Measurements from ENCODE around the gene PCDHGA4.
"Not testable (repeated sequence)": the region's sequence is repeated elsewhere in the genome, so short reads cannot be mapped to it uniquely, and the experiment has no call there.

Gene PCDHGA4

DNA sequence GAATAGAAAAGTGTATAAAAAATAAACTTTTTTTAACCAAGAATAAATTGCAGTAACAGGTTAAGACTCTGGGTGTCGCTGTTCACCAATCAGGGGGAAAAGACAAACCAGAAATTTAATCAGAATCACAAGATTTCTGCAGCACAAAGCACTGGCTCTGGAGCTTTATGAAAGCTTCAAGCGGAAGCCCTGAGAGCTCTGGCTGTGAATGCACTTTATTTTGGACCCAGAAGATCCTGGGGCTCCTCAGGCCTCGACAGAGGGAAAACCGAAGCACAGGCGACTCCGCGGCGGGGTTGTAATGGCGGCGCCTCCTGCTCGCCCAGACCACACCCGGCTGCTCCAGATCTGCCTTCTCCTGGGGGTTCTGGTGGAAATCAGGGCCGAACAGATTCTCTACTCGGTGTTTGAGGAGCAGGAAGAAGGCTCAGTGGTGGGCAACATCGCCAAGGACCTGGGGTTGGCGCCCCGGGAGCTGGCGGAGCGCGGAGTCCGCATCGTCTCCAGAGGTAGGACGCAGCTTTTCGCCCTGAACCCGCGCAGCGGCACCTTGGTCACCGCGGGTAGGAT lies at the start of gene PCDHGA4:
Gene PCDHGA4 (plus strand): TSS at position 122 of the 570 bp plus-strand sequence. CDS start 87 bp downstream, at position 209.
- DNase-seq: no peak

DNA sequence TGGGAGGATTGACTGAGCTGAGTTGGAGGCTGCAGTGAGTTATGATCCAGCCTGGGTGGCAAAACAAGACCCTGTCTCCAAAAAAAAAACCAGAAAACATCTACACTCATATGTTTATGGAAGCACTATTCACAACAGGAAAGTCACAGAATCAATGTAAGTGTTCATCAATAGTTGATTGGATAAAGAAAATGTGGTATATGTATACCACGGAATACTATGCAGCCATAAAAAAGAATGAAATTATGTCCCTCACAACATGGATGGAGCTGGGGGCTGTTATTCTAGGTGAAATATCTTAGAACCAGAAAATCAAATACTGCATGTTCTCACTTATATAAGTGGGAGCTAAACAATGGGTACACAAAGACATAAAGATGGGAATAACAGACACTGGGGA lies 48.2 kb upstream of the PCDHGA4 start:
- DNase-seq: no peak

GRCh38 chr5:141313711-141314110 lies 41.1 kb upstream of the PCDHGA4 start:
- DNase-seq: no peak

DNA sequence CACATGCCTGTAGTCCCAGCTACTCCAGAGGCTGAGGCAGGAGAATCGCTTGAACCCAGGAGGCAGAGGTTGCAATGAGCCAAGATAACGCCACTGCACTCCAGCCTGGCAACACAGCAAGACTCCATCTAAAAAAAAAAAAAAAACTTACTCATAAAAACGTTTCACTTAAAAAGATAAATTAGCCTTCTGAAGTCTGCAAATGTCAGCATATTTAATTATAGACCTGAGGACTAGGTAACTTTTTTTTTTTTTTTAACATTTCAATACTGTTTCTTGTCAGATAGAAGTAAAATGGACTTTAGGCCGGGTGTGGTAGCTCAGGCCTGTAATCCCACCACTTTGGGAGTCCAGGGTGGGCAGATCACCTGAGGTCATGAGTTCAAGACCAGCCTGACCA lies 37.9 kb upstream of the PCDHGA4 start:
- DNase-seq: not testable (repeated sequence)

- DNase-seq: no peak
Measured at GRCh38 chr5:141319202-141319601, 35.6 kb upstream of the PCDHGA4 start.

- no peak for DNase-seq
Measured at GRCh38 chr5:141319699-141320098, 35.1 kb upstream of the PCDHGA4 start.

GRCh38 chr5:141320225-141321169 lies 34.3 kb upstream of the PCDHGA4 start, which contains the start of gene TAF7:
TAF7 (minus strand) TSS chr5:141320784; CDS start chr5:141320044, 740 bp downstream.
- DNase-seq: peak; percentile 95

GRCh38 chr5:141322261-141322660 lies 32.6 kb upstream of the PCDHGA4 start:
- DNase-seq: no peak

DNA sequence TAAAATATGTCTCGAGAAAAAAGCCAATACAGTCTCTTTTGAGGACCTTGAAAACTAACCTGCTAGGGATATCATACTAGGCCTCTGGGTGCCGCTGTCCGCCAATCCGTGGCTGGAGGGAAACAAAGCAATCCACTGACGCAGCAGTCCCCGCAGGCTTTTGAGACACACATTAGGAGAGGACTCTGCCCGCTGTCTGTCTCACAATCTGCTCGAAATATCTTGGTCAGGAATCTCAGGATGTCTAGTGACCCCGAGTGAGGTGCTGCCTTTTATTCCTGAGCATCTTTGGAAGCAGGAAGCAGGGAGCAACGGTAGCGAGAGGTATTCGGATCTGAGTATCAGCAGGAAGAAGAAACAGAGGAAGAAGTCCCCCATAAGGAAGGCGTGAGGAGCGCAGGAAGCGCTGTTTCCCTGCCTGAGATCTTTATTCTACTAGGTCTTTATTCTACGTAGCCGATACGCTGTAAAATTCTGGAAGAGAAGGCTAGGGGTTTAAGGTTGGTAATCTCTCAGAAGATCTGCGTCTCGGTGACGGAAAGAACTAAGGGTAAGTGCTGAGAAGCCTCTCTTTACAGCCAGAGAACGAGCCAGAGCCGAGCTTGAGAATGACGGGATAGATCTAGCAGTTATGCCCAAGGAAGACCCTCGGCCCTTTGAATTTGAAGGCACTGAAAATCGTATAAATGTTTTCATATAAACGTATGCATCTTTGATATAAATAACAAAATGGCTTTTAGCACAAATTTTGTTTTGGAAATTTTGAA lies 28.6 kb upstream of the PCDHGA4 start:
- DNase-seq: peak; percentile 44

DNA sequence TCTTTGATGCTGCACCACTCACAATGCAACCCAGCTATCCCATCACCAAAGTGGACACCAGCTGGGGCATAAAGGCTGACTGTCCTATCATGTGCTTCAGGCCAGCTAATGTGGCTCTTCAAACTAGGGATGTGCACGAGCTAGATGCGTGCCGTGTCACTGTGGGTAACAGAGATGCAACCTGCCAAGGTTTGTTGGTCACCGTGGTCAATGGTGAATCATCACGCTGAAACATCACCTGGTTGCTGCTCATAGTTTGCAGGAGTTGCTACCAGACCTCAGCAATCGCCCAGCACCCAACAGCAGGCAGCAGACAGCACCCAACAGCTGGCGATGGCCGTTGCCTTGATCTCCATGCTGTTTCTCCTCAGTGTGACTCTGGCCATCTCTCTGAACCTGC lies 26.6 kb upstream of the PCDHGA4 start:
- no peak for DNase-seq

DNA sequence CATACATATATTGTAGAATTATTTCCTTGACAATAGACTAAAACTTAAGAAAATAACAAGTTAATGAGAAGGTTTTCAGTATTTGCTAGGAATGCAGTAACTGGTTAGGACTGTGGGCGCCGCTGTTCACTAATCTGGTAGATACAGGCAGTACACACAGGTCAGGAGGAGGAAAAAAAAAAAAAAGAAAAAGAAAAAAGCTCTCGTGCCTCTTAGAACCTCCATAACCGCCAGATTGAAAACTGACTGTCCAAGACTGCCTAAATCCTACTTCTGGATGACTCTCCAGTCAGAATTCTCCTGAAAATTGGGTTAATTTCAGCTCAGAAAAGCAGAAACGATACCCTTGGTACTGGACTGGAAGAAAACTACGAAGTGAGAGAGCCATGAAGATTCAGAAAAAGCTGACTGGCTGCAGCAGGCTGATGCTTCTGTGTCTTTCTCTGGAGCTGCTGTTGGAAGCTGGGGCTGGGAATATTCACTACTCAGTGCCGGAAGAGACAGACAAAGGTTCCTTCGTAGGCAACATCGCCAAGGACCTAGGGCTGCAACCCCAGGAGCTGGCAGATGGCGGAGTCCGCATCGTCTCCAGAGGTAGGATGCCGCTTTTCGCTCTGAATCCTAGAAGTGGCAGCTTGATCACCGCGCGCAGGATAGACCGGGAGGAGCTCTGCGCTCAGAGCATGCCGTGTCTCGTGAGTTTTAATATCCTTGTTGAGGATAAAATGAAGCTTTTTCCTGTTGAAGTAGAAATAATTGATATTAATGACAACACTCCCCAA lies 24.3 kb upstream of the PCDHGA4 start, which contains the start of gene PCDHGA1:
Gene PCDHGA1 (plus strand): TSS at position 216 of the 782 bp plus-strand sequence.
- no peak for DNase-seq

DNA sequence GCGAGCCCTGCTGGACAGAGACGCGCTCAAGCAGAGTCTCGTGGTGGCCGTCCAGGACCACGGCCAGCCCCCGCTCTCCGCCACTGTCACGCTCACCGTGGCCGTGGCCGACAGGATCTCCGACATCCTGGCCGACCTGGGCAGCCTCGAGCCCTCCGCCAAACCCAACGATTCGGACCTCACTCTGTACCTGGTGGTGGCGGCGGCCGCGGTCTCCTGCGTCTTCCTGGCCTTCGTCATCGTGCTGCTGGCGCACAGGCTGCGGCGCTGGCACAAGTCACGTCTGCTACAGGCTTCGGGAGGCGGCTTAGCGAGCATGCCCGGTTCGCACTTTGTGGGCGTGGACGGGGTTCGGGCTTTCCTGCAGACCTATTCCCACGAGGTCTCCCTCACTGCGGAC lies 22.2 kb upstream of the PCDHGA4 start:
- DNase-seq: not testable (repeated sequence)

- DNase-seq: peak; percentile 37
Measured at GRCh38 chr5:141338538-141339306, 16.1 kb upstream of the PCDHGA4 start, which contains the start of gene PCDHGA2. PCDHGA2 (plus strand) TSS chr5:141338760.

DNA sequence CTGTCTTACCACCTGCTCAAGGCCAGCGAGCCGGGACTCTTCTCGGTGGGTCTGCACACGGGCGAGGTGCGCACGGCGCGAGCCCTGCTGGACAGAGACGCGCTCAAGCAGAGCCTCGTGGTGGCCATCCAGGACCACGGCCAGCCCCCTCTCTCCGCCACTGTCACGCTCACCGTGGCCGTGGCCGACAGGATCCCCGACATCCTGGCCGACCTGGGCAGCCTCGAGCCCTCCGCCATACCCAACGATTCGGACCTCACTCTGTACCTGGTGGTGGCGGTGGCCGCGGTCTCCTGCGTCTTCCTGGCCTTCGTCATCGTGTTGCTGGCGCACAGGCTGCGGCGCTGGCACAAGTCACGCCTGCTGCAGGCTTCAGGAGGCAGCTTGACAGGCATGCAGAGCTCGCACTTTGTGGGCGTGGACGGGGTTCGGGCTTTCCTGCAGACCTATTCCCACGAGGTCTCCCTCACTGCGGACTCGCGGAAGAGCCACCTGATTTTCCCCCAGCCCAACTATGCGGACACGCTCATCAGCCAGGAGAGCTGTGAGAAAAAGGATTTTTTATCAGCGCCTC lies 14.0 kb upstream of the PCDHGA4 start:
- not testable (repeated sequence) for DNase-seq

- DNase-seq: no peak
Measured at GRCh38 chr5:141342773-141343172, 12.0 kb upstream of the PCDHGA4 start.

GRCh38 chr5:141343242-141343952 lies 11.4 kb upstream of the PCDHGA4 start, which contains the start of gene PCDHGA3:
PCDHGA3 (plus strand) TSS chr5:141343829; CDS start chr5:141344034, 205 bp downstream.
- DNase-seq: no peak

GRCh38 chr5:141343953-141344463 lies 10.8 kb upstream of the PCDHGA4 start:
- DNase-seq: no peak

DNA sequence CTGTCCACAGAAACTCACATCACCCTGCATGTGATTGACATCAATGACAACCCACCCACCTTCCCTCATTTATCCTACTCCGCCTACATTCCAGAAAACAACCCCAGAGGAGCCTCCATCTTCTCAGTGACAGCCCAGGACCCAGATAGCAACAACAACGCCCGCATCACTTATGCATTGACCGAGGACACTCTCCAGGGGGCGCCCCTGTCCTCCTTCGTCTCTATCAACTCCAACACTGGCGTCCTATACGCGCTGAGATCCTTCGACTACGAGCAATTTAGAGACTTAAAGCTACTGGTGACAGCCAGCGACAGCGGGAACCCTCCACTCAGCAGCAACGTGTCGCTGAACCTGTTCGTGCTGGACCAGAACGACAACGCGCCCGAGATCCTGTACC lies 9.5 kb upstream of the PCDHGA4 start:
- DNase-seq: no peak

DNA sequence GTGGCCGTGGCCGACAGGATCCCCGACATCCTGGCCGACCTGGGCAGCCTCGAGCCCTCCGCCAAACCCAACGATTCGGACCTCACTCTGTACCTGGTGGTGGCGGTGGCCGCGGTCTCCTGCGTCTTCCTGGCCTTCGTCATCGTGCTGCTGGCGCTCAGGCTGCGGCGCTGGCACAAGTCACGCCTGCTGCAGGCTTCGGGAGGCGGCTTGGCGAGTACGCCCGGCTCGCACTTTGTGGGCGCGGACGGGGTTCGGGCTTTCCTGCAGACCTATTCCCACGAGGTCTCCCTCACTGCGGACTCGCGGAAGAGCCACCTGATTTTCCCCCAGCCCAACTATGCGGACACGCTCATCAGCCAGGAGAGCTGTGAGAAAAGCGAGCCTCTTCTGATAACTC lies 8.8 kb upstream of the PCDHGA4 start:
- not testable (repeated sequence) for DNase-seq

Measured in femur (tissue), 1 donor.